ENCODE data around the gene BCL6B.

DNA sequence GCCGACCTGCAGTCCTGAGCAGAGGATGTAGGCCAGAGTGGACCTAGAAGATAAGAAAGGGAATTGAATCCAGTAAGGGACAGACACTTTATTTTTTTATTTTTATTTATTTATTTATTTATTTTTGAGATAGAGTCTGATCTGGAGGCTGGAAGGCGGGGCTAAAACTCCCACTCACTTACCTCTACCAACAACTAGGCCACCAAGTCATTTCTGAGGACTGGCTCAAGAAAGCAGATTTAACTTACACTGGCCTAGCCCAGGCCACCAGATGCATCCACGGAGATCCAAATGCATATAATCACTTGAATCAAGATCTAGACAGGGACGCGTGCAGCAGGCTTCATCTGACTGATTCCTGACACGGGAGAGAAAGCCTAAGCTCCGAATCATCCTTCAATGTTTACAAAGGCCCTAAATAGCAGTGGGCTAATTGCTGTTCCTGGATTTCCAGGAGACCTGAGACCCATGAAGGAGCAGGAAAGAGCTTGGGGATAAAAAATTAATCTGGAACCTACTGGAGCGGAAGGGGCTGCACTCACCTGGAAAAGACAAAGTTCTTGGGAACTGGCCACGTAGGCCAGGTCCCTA is 28.1 kb upstream of the BCL6B start:
- TF ChIP-seq, protein P1, sequence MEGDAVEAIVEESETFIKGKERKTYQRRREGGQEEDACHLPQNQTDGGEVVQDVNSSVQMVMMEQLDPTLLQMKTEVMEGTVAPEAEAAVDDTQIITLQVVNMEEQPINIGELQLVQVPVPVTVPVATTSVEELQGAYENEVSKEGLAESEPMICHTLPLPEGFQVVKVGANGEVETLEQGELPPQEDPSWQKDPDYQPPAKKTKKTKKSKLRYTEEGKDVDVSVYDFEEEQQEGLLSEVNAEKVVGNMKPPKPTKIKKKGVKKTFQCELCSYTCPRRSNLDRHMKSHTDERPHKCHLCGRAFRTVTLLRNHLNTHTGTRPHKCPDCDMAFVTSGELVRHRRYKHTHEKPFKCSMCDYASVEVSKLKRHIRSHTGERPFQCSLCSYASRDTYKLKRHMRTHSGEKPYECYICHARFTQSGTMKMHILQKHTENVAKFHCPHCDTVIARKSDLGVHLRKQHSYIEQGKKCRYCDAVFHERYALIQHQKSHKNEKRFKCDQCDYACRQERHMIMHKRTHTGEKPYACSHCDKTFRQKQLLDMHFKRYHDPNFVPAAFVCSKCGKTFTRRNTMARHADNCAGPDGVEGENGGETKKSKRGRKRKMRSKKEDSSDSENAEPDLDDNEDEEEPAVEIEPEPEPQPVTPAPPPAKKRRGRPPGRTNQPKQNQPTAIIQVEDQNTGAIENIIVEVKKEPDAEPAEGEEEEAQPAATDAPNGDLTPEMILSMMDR (IDR thresholded peaks at IDR 0.05; ENCODE audit: low read depth, low read length): no peak
- no peak for TF ChIP-seq POLR2A (IDR thresholded peaks at IDR 0.05; ENCODE audit: extremely low read depth, insufficient read length)

Measured in NB4 (cell line).